ENCODE data around the gene NR2F1.
A peak's percentile ranks its signal among the peaks of the same experiment; 100 is the strongest.

NR2F1 gene

DNA sequence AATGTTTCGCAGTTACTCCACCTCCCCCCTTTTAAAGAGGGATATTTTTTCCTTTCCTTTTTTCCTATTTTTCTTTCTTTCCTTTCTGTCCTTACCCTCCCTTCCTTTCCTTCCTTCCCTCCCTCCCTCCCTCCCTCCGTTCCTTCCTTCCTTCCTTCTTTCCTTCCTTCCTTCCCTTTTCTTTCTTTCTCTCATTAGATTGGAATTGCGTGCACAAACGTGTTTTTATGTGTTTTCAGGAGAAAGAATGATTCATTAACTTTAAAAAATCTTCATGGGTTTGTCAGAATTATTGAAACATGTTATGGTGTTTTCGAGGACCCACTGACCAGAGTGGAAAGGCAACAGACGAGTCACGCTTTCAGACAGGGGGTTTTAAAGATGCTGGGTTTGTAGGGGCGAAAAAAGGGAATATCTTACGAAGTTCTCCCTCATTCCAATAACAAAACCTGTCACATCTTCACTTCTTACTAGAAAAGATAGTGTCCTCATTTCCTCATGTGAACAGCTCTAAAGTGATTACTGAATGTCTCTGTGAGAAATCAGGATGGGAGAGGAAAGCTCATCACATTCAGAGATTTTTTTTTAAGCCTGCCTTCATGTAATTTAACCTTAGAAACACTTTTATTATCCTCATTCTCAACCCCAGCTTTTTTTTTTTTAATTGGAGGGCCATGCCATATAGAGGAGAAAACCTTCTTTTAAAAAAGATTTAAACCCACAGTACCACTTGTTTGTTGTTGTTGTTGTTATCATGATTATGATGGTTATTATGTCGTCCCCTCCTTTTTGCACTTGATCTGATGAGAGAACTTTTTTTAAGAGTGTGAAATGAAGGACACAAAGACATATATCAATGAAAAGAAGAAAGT lies 21.9 kb downstream of the NR2F1 start:
- no peak for DNase-seq

DNA sequence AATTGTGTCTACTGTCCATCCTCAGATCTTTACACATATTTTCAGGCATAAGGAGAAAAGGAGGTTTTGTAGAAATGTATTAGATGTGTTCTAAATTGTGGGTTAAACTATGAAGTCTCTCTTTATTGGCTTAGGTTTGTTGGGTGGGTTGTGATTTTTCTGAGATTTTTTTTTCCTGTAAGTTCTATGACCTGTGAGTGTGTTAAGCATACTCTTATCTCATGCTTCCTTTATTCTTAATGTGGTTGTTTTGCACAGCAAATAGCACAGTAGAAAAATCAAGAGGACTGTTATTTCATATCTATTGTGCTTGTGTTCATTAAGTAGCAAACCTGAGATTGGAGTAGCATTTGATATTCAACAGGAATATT lies 23.3 kb downstream of the NR2F1 start:
- DNase-seq, result no peak

DNA sequence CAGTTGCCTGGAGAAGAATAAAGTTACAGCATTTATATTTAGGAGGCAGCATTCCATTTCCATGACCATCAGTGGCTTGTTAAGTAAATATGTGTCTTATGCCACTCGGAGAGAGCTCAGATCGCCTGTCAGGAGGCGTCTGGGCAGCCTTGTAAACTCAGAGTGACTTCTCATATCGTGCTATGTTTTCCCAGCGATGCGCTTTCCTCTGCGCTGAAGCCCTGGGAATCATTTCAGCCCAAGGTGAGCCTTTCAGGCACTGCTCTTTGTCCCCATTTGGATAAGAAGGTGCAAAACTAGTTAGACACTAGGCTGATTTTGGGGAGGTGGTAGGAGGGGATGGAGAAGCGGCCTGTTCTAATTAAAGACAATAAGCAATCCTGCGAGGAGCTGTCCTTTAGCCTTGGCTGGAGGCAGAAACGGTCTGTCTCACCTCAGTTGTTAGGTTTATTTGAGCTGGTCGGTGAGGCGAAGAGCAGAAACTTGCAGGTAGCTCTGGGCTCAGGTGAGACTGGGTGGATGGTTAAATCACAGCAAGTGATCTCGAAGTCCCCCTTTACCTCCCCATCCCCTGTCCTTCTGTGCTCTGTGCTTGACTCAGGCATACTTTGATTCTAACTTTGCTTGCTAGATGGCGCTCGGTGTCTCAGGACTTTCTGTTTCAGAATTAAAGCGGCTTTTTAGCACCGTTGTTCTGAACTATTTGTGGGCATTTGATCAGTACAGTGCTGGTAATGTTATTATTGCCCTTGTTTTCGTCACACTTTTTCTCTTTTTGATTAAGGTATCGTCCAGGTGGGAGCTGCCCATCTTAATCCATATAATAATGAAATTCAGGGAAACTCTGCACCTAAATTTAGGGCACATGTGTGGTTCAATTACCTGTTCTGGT lies 24.6 kb downstream of the NR2F1 start:
- DNase-seq, result peak; percentile 23

DNA sequence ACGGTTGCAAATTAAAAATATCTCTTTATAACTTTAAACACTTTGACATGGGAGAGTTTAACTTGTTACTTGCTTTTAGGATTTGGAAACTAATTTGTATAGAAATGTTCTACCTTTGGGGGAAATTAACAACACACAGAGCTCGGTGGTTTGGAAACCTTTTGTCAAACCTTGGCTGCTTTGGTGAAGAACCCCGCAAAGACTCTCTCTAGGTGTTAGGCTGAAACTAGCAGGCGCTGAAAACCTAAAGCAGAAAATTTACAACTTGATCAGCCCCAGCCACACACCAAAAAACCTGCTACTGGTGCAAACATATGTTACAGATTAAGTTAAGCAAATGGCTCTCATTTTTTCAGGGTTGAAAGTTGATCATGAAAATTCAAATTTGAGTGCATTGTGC lies 25.8 kb downstream of the NR2F1 start:
- DNase-seq, result no peak

DNA sequence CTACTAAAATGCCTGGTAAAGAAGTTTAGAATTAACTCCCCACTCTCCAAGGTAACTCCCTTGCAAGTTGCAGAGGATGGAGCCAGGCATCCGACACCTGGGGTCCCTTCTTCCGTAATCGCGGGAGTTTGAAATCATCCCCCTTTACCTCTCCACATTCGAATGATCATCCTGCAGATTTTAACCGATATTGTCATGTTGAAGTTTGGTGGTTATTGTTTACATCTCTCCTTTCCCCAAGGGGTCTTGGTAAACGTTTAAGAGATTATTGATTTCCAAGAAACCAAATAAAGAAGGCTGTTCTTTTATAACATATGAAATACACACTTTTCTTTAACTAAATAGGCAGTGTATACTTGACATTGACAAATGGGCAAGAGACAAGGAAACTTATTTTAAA lies 26.7 kb downstream of the NR2F1 start:
- no peak for DNase-seq

DNA sequence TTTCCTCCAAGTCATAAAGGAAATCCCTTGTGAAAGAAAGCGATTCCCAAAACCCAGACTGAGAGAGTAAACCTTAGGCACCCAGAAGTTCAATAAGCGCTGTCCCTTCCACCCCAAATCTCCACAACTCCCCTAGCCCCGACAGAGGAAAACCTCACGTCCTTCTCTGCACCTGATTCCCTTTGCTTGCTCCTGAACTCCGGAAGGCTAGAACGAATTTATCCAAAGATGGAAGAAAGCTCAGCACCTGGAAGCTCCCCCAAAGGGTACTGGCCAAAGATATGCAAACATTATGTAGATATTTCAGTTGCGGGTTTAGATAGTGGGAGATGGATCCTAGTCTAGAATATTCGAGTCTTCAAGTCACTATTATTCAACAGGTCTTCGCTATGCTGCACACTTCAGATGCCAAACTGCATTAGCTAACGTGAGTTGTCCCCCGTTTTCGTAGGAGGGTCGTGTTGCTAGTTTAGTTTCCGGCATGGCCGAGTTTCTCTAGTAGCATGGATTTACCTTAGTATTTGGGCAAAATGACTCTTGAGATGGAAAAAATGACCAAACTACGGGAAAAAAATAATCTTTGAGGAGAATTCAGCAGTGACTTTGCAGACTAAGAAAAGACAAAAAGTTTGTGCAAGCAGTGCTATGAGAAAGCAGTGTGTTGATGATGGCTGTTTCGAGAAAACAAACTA lies 27.7 kb downstream of the NR2F1 start:
- no peak for DNase-seq

DNA sequence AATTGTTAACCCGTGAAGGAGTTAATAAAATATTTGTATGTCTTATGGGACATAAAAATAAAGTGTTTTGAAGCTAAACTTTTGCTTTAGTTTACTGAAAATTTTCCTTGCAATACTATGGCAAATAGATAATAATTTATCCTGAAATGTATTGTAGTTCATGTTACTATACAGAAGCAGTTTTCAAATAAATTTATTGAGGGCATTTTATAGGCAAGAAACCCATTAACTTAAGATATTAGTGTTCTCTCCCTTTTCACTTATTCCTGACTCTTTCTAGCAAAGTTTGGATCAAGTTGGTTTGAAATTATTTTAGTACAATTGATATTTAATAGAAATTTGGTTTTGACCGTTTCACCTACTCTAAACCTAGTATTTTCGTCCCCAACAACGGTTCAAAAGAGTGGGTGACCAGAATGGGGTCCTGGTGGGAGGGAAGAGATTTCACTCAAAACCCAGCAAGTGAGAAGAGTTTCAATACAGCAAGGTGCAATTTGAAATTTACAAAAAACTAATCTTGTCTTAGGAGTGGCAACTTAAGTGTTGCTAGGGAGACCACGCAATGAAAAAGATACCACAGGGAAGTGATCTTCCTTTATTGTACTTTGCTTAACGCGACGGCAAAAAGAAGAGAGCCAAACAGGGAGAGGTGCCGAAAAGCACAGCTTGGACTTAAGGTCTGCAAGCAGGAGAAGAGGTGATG lies 28.4 kb downstream of the NR2F1 start:
- DNase-seq, result no peak

DNA sequence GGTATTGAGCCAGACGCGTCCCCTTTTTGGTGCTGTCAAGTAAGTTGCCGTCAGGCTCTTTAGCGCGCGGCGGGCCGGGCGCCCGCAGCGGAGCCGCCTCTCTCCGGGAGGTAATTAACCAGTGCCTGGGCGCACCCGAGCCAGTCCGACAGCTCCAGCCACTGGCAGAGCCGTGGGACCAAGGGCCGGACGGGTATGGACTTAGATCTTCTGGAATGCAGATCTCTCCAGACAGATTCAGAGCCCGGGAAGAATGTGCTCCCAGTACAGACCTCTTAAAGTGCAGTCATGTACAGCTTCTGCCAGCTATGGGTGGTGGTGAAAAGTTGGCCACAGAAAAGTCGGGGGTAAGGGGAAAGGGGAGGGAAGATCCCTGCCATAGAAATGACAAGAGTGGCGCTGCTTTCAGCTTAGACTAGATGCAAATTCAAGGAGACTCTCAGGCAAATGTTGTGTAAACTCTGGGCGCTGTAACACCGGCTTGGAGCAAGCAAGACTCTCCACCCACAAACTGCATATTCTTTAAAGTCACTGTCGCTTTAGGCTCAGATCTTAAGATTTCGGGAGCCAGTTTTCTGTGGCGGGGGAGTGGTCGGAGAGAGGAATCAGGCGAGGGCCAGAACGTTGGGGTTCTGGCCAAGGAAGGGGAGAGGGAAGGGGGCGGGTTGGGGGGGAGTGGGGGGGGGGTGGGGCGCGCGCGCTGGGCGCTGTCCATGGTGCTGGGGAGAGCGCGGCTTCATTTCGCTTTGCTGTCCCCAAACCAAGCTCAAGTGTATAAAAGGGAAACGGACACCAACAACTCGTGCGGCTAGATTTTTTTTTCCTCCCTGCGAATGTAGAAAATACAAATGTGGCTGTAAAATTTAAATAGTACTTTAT lies 29.2 kb downstream of the NR2F1 start:
- no peak for DNase-seq

DNA sequence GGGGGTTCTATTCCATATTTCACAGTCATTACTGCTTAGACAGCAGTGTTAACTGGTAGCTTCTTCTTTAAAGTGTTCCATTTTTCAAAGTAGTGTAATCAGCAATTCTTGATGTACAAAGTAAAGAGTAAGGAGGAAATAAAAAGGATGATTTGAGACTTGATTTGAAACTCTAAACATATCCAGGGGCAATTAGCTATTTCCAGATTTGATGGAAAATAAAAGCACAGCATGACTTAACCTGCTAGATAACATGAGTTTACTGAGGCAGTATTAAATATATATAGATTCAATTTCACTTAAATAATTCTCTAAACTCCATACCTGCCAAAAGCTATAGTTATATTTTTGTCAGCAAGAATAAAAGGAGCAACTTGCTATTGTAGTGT lies 29.8 kb downstream of the NR2F1 start:
- no peak for DNase-seq

DNA sequence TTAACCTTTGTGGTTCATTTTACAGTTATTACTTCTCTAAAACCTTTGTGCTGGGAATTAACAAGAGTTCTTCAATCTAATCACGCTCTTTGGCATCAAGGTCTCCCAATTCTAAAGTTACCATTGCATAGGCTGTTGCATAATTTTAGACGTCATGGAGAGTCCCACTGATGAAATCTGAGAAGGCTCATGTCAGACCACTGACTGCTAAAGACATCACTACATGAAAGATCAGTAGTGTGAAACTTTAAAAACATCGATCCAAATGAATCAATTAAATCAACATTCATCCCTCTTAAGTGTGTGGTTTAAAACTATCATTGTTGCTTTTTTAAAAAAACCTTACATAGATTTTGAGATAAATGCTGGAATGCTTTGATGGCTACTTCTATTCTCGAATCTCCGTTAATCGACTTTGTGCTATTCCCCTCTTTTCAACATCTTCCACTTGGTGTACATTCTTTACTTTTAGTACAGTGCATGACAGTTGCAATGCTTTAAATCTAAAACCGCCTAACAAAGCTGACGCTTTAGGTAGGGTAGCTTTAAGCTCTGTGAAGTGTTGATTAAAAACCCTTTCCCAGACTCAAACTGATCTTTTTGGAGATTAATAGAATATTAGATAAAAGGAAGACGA lies 33.6 kb downstream of the NR2F1 start:
- no peak for DNase-seq

DNA sequence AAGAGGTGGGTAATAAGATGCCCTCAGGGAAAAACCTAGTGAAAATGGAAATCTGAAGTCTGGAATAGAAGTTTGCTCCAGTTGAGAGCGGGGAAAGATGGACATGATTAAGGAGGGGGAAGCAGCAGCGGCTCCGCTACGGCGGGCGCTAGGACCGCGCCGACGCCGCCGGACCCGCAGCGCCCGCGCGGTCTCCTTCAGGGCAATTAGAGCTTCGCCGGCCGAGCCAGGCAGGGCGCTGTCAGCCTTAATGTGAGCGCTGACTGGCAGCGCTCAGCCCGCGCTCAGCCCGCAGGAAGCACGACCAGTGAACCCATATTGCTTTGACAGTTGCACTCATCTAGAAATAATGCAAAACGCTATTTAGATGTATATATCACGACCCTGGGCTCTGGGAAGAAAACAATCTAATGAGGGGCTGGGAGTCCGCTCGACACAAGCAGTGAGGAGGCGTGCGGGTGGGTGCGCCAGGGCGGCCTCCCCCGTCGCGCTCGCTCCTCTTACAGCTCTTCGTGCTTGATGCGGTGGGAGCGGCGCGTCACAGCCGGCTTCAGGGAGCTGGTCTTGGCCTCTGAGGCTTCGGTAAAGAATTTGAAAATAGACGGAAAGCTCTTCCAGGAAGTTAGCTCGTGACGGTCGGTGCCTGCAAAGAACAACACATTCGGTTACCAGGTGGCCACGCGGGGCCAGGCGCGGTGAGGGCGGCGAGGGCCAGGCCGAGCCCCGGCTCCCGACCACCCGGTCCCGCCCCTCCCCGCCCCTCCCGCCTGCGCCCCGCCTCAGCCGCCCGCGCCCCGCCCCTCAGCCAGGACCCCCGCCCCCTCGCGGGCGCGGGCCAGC lies 37.7 kb downstream of the NR2F1 start:
- peak; percentile 83 for DNase-seq

DNA sequence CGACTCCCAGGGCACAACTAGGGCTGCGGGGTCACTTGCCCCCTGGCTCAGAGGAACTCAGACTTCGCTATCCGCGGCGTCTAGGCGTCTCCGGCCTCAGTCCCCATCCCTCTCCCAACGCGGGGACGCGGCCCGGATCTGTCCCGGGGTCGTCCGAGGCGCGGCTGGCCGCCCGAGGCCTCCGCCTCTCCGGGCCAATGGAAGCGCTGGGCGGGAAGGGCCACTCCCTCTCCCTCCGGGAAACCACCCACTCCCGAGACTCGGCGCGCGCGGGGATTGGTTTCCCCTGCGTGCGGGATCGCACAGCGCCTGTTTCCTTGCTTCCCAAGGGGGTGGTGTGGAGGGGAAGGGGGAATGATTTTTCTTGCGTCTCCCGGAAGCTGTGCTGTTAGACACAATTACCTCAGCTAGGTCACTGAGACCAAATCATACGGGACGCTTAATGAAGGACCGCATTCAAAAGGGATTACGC lies 38.3 kb downstream of the NR2F1 start:
- peak; percentile 90 for DNase-seq

DNA sequence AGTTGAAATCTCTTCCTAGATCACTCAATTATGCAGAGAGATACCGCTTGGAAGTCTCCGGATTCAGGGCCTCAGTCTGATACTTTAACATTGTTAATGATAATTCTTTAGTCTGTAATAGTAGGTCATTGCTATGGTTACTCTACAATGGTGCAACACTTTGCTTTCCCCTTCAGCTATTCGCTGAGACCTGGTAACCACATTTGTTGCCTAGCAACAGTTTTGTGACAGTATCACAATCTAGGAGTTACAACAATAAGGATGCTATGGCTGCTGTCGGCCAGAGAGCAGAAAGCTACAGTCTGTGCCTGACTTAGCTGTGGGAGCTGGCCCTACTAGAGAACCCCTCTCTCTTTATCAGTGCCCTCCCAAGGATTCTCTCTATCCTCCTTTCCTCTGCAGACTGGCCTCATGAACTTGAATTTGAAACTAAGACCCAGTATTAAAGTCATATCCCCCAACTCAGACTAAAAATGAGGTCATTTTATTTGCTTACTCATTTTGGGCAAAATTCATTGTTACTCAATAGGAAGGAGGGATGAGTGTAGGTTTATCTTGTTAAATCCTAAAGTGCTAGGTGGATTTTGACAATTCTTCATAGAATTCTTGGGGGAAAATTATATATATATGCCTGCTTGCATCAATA lies 39.3 kb downstream of the NR2F1 start:
- DNase-seq, result peak; percentile 63

DNA sequence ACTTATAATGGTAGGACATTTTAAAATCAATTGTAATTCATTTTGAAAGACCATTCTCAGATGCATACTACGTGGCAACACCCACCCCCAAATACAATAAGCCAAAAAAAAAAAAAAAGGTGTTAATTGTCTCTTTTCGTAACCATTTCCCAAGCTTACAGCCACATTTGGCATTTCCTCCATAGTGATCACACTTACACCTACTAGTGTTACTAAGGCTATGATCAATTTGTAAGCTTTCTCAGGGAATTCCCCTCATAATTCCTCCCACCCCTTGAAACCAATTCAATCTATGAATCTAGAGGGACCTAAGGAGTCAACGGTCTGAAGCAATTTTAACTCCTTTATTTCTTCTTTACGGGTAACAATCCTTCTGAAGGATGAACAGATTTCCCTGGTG lies 40.1 kb downstream of the NR2F1 start:
- no peak for DNase-seq

DNA sequence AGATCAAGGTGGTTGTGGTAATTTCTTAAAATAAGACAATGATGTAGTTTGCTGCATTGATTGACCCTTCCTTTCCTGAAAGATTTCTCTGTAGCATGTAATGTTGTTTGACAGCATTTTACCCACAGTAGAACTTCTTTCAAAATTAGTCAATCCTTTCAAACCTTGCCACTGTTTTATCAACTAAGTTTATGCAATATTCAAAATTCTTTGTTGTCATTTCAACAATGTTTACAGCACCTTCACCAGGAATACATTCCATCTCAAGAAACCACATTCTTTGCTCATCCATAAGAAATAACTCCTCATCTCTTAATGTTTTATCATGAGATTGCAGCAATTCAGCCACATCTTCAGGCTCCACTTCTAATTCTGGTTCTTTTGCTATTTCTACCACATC lies 43.8 kb downstream of the NR2F1 start:
- DNase-seq, result no peak

DNA sequence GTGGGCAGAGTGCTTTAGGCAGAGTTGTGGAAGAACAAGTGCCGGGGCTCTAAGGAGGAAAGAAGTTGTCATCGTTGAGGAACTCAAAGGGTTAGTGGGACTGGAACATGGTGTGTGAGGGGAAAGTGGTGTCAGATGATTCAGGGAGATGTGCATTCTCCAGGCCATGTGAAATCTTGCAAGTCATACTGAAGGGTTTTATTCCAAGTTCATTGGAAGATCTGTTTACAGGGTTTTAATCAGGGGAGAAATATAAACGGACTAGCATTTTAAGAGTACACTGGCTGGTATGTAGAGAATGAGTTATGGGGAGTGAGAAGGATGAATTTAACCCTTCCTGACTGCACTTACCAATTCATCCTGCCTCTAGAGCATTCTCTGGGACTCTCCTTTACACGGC lies 49.3 kb downstream of the NR2F1 start:
- no peak for DNase-seq

DNA sequence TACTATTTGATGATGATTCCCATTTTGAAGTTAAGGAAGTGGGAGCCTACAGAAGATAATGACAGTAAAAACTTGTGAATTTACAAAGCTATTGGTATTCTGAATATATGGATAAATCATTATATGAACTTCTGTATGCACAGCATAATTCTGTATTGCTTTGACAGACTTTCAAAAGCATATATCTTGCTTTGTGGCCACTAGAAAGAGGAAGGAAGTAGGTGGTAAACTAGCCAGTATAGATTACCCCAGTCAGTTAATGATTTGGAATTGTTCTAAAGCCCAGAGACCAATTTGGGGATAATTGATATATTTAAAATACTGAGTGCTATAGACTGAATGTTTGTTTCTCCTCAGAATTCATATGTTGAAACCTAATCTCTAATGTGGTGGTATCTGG lies 53.0 kb downstream of the NR2F1 start:
- no peak for DNase-seq

DNA sequence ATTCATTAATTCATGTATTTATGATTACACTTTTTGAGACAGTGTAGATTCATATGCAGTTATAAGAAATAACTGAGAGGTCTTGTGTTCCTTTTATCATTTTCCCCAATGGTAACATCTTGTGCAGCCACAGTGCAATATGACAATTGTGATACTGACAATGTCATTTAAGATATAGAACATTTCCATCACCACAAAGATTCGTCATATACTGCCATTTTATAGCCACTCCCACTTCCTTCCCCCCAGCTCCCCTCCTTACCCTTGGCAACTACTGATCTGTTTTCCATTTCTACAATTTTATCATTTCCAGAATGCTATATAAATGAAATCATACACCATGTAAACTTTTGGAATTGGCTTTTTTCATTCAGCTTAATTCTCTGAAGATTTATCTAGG lies 53.8 kb downstream of the NR2F1 start:
- no peak for DNase-seq

DNA sequence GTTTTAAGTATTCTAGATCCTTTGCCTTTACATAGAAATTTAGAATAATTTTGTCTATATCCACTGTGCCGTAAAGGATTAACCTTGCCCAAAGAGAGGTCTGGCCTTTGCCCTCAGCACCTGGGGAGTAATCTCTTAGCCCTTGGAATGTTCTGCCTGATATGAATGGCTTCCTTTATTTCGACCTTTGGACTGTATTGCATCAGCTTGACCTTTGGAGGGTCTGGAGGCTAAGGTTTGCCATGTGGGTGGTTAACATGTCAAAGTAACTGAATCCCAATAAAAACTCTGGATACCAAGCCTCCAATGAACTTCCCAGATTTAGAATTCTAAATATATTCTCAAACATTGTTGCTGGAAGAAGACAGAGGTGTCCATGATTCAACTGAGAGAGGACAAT lies 54.7 kb downstream of the NR2F1 start:
- DNase-seq, result no peak

DNA sequence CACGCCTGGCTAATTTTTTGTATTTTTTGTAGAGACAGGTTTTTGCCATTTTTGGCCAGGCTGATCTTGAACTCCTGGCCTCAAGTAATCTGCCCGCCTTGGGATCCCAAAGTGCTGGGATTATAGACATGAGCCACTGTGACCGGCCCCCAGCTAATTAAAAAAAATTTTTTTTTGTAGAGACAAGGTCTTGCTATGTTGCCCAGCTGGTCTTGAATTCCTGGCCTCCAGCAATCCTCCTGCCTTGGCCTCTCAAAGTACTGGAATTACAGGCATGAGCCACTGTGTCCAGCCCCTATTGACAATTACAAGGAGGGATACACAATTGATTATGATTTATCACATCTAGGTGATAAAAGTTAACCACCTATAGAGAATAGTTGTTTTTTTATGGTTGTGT lies 59.5 kb downstream of the NR2F1 start:
- no peak for DNase-seq
